Measurements from ENCODE around the gene WIZ. TPM values are rescaled to one million over a fixed set of nuclear protein-coding genes. Genes with fewer than 3 reads are reported as not detected.

Gene WIZ
- total RNA-seq, 2 donors from 2014 or later = 55.9 to 93.3 TPM

GRCh38 chr19:15442142-15442920 is 7.4 kb downstream of the WIZ start:
- H3K36me3 ChIP-seq = no peaks in the 10 kb centered on the region
- TF ChIP-seq CTCF (IDR thresholded peaks at IDR 0.05) (no peak), POLR2AphosphoS5 (IDR thresholded peaks at IDR 0.05) (no peak), POLR2A (IDR thresholded peaks at IDR 0.05) (no peak)

GRCh38 chr19:15441317-15441716 is 8.4 kb downstream of the WIZ start:
- Histone ChIP-seq H3K27me3 (replicated peaks; ENCODE audit: insufficient read depth) (no peaks in the 10 kb centered on the region), H3K9me3 (no peaks in the 10 kb centered on the region), H3K36me3 (no peaks in the 10 kb centered on the region), H3K4me3 (no peak overlapping the region), H3K27ac (no peak overlapping the region), H3K4me1 (replicated peaks) (no peaks in the 10 kb centered on the region)
- intact Hi-C loops (cut with DNase I) = no loop called here
- 87% methylated on average over 3 of the region's 3 CpGs for WGBS
- TF ChIP-seq CTCF (IDR thresholded peaks at IDR 0.05) = no peak
- no peak for TF ChIP-seq POLR2AphosphoS5 (IDR thresholded peaks at IDR 0.05)
- TF ChIP-seq POLR2A (IDR thresholded peaks at IDR 0.05) = no peak
- no peak for DNase-seq (ENCODE audit: low spot score)

More at GRCh38 chr19:15442142-15442920, 7.4 kb downstream of the WIZ start:
- no peak for DNase-seq (ENCODE audit: low spot score)
- H3K9me3 ChIP-seq = no peaks in the 10 kb centered on the region
- WGBS = 87% methylated on average over 8 of the region's 13 CpGs
- no peaks in the 10 kb centered on the region for H3K4me1 ChIP-seq (replicated peaks)
- no peaks in the 10 kb centered on the region for H3K27me3 ChIP-seq (replicated peaks; ENCODE audit: insufficient read depth)
- intact Hi-C loops (cut with DNase I) = no loop called here
- no peak overlapping the region for H3K27ac ChIP-seq
- H3K4me3 ChIP-seq = no peak overlapping the region

GRCh38 chr19:15439821-15440641 is 9.7 kb downstream of the WIZ start:
- WGBS = 95% methylated on average over 38 of the region's 38 CpGs
- no peaks in the 10 kb centered on the region for H3K4me1 ChIP-seq (replicated peaks)
- no peaks in the 10 kb centered on the region for H3K27me3 ChIP-seq (replicated peaks; ENCODE audit: insufficient read depth)
- H3K36me3 ChIP-seq = no peaks in the 10 kb centered on the region
- TF ChIP-seq POLR2A (IDR thresholded peaks at IDR 0.05) (no peak), POLR2AphosphoS5 (IDR thresholded peaks at IDR 0.05) (no peak), CTCF (IDR thresholded peaks at IDR 0.05) (no peak)
- no peak overlapping the region for H3K4me3 ChIP-seq
- no peaks in the 10 kb centered on the region for H3K9me3 ChIP-seq
- intact Hi-C loops (cut with DNase I) = loop anchor here (5.0 kb wide), 1 partner anchor 178 kb away; no protein-coding TSS in a partner anchor
- H3K27ac ChIP-seq = no peak overlapping the region
- no peak for DNase-seq (ENCODE audit: low spot score)

- no peaks in the 10 kb centered on the region for H3K27me3 ChIP-seq (replicated peaks; ENCODE audit: insufficient read depth)
- no peak for TF ChIP-seq CTCF (IDR thresholded peaks at IDR 0.05)
- TF ChIP-seq POLR2AphosphoS5 (IDR thresholded peaks at IDR 0.05) = no peak
- TF ChIP-seq POLR2A (IDR thresholded peaks at IDR 0.05) = no peak
- intact Hi-C loops (cut with DNase I) = loop anchor here (5.0 kb wide), 1 partner anchor 177 kb away; no protein-coding TSS in a partner anchor
- no peak for DNase-seq (ENCODE audit: low spot score)
- H3K4me1 ChIP-seq (replicated peaks) = no peaks in the 10 kb centered on the region
- no peak overlapping the region for H3K4me3 ChIP-seq
- no peaks in the 10 kb centered on the region for H3K9me3 ChIP-seq
- WGBS = 87% methylated on average over 25 of the region's 25 CpGs
- no peaks in the 10 kb centered on the region for H3K36me3 ChIP-seq
- no peak overlapping the region for H3K27ac ChIP-seq
These were observed 10.5 kb downstream of the WIZ start for GRCh38 chr19:15439078-15439799.

All from prostate gland (tissue), 2 donors.